ENCODE measurements around the gene MBD5.

The MBD5 gene

GRCh38 chr2:148317598-148317997 lies 296.7 kb downstream of the MBD5 start:
- no peak for DNase-seq
- Mint-ChIP-seq H3K36me3 (ENCODE audit: low read depth) (peaks cover 36% of the 10 kb centered on the region), H3K27me3 (ENCODE audit: low read depth, poor library complexity) (no peaks in the 10 kb centered on the region), H3K4me1 (no peaks in the 10 kb centered on the region), H3K9me3 (peaks cover 9% of the 10 kb centered on the region), H3K27ac (no peak overlapping the region), H3K4me3 (no peak overlapping the region)
- TF ChIP-seq CTCF (IDR thresholded peaks at IDR 0.05), result no peak

GRCh38 chr2:148338541-148338940 lies 317.6 kb downstream of the MBD5 start:
- DNase-seq, result no peak
- Mint-ChIP-seq H3K27ac (no peak overlapping the region), H3K9me3 (peaks cover 10% of the 10 kb centered on the region), H3K4me1 (no peaks in the 10 kb centered on the region), H3K27me3 (ENCODE audit: low read depth, poor library complexity) (peaks cover 4% of the 10 kb centered on the region), H3K4me3 (no peak overlapping the region), H3K36me3 (ENCODE audit: low read depth) (peaks cover 38% of the 10 kb centered on the region)
- no peak for TF ChIP-seq CTCF (IDR thresholded peaks at IDR 0.05)

- no peak overlapping the region for H3K4me3 Mint-ChIP-seq
- no peak for DNase-seq
- H3K36me3 Mint-ChIP-seq (ENCODE audit: low read depth), result peaks cover 29% of the 10 kb centered on the region
- H3K27ac Mint-ChIP-seq, result no peak overlapping the region
- peaks cover 20% of the 10 kb centered on the region for H3K9me3 Mint-ChIP-seq
- TF ChIP-seq CTCF (IDR thresholded peaks at IDR 0.05), result no peak
- no peaks in the 10 kb centered on the region for H3K27me3 Mint-ChIP-seq (ENCODE audit: low read depth, poor library complexity)
- H3K4me1 Mint-ChIP-seq, result no peaks in the 10 kb centered on the region
Observed at GRCh38 chr2:148342086-148342485, 321.2 kb downstream of the MBD5 start.

- Mint-ChIP-seq H3K36me3 (ENCODE audit: low read depth) (peaks cover 20% of the 10 kb centered on the region), H3K4me1 (no peaks in the 10 kb centered on the region), H3K9me3 (peaks cover 19% of the 10 kb centered on the region), H3K27me3 (ENCODE audit: low read depth, poor library complexity) (no peaks in the 10 kb centered on the region), H3K4me3 (no peak overlapping the region), H3K27ac (no peak overlapping the region)
- TF ChIP-seq CTCF (IDR thresholded peaks at IDR 0.05), result no peak
- no peak for DNase-seq
Observed at GRCh38 chr2:148350199-148350598, 329.3 kb downstream of the MBD5 start.

- H3K27ac Mint-ChIP-seq, result no peak overlapping the region
- H3K36me3 Mint-ChIP-seq (ENCODE audit: low read depth), result peaks cover 28% of the 10 kb centered on the region
- H3K4me1 Mint-ChIP-seq, result no peaks in the 10 kb centered on the region
- no peak overlapping the region for H3K4me3 Mint-ChIP-seq
- no peak for DNase-seq
- no peak for TF ChIP-seq CTCF (IDR thresholded peaks at IDR 0.05)
- no peaks in the 10 kb centered on the region for H3K27me3 Mint-ChIP-seq (ENCODE audit: low read depth, poor library complexity)
- peaks cover 28% of the 10 kb centered on the region for H3K9me3 Mint-ChIP-seq
Observed at GRCh38 chr2:148351437-148352143, 330.7 kb downstream of the MBD5 start.

- Mint-ChIP-seq H3K27me3 (ENCODE audit: low read depth, poor library complexity) (peaks cover 2% of the 10 kb centered on the region), H3K36me3 (ENCODE audit: low read depth) (peaks cover 43% of the 10 kb centered on the region), H3K9me3 (peaks cover 39% of the 10 kb centered on the region), H3K27ac (no peak overlapping the region), H3K4me1 (peaks cover 15% of the 10 kb centered on the region), H3K4me3 (no peak overlapping the region)
- no peak for DNase-seq
- no peak for TF ChIP-seq CTCF (IDR thresholded peaks at IDR 0.05)
Observed at GRCh38 chr2:148358375-148358774, 337.5 kb downstream of the MBD5 start.
